Epidermal melanocyte (primary cell): ENCODE data around the gene HHAT.
A peak's percentile ranks its signal among the peaks of the same experiment; 100 is the strongest.

Experiments used
- DNase-seq: peaks from one replicate; pipeline ENCODE4 v3.0.0; 2011; ENCODE audit warnings: low spot score; ENCODE audit not compliant: insufficient read length

HHAT gene

DNA sequence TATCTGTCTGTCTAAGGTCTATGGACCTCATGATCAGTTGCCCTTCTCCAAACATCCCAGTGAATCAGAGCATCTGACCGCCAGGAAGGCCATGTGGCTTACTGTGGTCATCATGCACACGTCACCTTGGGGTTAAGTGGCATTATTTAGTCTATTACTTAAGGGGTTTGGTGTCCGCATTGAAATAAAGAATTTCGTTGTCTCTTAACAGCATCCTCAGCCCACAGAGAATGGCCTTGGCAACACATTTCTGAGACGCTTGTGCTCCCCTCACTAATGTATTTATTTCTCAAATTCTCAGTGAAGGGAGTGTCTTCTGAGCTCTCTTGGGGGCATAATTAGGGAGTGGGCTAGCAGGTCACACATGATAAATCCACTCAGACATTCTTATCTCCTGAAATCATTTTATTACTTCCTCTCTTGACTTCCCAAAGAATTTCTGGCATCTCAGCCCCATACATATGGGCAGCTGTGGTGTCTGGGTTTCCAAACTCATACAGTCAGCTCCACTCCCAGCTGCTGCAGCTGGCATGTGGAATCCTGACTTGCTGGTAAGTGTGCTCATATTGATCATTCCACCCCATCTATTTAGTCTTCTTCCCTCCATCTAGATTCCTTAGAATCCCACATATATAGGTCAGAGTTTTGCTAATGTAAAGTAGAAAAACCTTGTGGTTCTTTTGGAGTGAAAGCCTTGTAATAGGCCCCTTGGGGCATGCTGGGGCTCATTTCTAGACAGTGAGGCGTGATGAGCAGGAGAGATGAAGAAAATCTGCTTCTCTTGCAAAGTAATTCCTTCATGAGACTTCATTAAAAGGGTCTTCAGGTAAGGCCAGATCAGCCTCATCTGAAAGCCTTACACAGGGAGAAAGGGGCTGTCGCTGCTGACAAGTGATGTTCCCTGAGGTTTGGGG lies 110.5 kb downstream of the HHAT start:
- peak; percentile 26 for DNase-seq

DNA sequence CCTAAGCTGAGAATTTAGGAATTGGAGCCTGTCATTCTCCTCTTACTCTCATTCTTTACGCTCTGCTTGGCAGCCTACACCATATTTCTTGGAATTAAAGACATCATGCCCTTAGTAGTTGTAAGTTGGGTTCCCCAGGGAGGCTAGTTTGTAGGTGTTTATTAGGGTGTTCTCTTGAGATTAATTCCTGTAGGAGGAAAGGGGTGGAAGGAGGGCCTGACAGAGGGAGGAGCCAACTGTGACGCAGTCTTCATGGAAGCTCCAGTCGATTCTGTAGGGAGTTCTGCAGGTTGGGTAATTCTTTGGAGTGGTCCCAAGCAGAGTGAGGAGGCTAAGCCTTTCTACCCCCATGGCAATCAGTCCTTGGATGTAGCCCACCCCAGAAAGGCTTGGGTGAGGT lies 111.4 kb downstream of the HHAT start:
- DNase-seq, result no peak

DNA sequence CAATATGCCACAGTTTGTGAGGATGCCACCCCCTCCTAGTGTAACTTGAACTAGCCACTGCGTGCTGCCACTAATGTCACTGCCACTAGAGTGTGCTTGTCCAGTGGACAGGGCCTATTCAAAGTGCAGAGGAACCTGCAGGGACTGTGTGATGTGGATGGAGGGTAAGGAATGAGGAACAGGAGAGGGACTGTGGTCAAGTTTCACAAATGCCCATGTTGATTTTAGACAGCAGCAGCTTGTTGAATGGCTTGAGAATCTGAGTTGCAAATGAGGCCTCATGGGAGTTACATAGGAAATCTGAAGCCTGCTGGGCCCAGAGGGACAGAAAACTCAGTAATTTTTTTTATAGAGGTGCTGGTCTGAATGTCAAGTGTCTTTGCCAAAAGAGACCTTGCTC lies 112.3 kb downstream of the HHAT start:
- no peak for DNase-seq

DNA sequence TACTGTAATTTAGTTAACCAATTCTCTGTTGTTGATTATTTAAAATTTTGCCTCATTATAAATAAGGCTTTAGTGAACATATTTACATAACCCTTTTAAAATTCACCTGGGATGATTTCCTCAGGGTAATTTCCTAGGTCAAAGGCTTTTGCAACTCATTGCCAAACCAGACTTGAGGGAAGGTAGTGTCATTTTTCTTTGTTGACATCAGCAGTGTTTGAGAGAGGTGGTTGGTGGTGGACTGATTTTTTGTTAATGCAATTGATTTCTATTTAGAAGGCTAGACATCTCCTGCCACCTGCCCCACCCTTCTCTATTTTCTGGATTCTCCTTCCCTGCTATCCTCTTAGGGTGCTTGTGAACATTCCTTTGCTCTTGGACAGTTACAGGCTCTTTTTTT lies 116.8 kb downstream of the HHAT start:
- DNase-seq, result no peak

DNA sequence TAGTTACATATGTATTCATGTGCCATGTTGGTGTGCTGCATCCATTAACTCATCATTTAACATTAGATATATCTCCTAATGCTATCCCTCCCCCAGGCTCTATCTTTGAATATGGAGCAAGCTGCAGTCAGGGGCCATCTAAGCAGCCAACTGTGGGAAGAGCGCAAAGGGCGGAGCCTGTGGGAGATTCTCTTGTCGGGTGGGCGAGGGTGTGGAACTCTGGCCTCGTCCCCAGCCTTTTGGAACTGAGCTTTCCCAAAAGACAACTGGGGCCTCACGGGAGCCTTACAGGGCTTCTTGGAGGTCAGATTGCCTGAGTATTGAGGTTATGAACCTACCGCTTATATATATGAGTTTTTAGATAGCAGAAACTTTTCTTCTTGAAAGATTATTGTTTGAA lies 117.2 kb downstream of the HHAT start:
- DNase-seq, result no peak

DNA sequence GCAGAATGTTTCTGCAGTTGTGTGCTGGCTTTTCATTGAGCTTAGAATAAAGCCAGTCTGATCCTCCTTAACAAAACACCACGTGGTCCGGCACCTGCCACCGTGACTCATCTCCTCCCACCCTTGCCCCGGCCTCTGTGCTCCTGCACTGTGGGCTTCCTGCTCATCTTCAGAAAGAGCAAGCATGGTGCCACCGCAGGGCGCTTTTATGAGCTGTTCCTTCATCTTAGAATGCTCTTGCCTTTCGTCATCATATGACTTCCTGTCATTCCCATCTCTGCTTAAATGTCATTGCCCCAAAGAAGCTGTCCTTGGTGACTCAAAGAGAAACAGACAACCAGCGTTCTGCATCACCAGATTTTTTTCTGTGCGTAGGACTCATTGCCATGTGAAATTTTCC lies 117.8 kb downstream of the HHAT start:
- no peak for DNase-seq

DNA sequence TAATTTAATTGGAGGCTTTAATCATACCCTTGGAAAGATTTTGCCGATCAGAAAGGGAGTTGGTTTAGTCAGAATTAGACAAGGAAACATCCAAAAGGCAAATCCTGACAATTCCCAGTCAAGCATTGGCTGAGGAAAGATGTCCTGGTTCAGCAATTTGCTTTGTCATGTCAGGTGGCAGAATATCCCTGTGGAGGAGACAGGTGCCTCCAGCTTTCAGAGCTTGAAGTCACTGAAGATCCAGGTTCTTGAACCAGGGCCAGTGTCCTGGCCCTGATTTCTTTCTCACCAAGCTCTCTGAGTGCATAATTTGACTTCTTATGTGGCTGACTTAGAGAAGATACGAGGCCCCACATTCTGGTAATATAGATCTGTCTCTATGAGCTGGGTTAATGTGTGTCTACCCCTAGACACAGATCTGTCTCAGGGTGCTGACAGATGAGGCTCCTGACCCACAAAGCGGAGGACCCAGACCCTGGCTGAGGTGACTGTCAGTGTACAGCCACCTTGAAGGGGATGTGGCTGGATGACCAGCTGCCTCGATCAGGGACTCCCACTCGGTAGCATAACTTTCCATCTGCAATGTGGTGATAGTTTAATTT lies 118.9 kb downstream of the HHAT start:
- no peak for DNase-seq

DNA sequence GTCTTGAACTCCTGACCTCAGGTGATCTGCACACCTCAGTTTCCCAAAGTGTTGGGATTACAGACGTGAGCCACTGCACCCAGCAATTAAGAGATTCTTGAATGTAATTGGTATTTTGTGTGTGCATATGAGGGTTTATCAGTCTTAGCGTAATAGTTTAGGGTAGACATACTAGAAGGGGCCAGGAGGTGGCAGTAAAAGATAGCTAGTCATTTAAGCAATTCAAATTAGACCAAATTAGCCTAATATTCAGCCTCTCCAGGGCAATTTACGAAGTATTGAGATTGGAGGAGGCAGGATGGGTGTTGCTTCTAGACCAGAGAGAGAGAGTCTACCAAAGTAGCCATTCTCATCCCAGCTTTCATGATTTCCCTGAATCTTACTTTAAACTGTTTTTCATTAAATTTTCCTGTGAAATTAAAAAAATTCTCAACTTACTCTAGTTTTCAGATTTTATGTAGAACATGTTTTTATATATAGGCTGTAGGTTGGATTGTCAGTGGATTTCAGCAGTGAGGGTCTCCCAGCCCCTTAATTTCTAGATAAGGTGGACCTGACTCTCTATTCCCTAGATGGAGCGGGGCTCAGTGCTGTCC lies 119.7 kb downstream of the HHAT start:
- peak; percentile 49 for DNase-seq

DNA sequence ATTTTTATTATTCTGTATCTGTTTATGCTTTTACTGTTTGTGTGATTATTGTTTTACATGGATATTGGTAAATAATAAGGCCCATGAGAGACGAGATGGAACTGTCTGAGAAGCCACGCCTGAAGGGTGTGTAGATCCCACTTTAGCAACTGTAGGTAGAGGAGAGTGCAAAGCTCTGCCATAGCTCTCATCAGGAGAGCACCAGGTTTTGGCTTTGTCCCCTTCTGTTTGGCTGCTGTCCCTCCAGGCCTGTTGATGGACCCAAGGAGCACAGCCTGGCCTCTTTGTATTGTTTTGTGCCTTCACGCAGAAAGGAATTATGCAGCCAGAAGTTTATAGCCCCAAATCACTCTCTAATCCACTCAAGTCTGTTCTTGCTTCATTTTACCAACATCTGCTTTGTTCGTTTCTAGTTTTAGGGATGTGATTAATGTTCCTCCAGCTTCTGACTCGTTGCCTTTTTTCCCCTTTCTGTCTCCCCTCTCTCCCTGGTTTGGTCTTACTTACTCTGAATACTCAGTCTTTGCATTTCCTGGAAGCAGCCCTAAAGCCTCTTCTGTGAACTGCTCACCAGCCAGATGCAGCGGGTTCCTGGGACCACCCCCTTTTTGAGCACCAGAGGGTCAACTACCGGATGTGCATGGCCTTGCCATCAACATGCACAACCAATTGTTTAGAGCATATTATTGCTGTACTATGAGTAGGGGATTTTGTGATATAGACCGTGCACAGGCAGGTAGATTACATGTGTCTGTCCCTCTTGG lies 127.3 kb downstream of the HHAT start:
- DNase-seq, result no peak

DNA sequence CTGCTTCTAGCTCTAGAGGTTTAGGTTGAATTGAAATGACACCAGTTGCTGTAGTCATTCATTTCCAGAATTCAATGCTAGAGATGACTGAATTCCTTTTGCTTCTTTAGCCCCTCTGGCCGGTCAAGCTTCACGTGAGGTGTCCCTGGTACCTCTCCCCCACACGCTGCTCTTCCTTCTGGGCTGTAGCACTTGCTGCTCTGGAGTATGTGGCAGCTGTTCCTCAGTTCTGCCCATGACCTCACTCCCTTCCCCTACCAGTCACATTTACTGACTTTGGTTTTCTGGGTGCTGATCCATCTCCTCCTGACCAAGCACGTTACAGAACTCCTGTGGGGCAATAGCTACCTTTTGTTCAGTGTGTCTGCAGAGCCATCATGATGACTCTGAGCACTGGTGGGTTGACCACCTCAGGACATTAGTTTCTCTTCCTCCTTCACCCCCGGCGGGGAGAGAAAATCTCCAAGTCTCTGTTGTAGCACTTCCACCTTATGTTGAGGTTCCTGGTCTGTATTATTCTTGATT lies 128.1 kb downstream of the HHAT start:
- no peak for DNase-seq

DNA sequence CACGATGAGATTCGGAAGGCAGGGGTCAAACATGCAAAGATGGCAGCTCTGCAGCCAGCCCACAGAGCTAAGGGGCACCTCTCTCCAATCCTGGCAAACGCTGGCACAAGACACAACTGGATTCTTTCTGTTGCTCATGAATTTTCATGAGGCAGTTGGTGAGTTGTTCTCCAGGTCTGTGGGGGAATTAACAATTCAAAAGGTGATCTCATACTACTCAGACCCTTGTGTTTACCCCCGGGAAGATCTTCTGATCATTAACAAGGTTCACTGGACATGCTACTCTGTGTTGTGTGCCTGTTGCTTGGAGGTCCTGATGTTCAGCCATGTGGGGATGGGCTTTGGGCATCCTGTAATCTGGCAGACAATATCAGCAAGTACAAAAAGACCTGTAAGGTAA lies 128.9 kb downstream of the HHAT start:
- DNase-seq, result no peak

DNA sequence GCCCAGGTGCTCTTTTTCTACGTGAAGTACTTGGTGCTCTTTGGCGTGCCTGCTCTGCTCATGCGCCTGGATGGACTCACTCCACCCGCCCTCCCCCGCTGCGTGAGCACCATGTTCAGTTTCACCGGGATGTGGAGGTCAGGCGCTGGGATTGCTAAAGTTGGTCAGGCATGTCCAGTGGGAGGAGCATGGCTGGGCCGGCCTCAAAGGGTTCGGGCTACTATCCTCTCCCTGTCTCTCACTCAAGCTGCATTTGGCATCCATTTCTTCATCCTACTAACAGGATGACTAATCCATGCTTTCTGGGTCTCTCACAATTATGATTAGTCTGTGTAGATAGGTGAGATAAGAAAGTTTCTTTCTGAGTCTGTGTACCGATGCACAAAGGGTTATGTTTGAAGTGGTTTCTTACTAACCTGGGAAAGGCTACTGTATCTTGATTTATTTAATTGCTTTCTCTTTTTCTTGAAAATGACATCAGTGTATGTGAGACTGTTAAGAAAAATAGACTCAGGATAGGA lies 135.9 kb downstream of the HHAT start:
- no peak for DNase-seq

DNA sequence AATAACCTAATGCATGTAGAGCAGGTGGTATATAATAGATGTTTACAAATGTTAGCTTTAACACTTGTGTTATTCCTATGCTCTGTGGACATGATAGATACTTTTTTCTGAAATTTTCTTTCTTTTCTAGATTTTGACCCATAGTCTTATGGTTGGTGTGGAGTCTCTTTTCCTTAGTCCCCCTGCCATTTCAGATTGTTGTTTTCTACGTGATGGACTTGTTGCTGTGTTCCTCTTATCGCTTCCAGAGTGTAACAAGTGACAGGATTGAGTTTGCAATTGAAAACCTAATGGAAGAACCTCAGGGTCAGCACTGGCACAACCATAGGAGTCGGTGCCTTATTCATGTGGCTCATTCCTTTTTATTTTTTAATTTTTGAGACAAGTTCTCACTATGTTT lies 136.4 kb downstream of the HHAT start:
- no peak for DNase-seq

DNA sequence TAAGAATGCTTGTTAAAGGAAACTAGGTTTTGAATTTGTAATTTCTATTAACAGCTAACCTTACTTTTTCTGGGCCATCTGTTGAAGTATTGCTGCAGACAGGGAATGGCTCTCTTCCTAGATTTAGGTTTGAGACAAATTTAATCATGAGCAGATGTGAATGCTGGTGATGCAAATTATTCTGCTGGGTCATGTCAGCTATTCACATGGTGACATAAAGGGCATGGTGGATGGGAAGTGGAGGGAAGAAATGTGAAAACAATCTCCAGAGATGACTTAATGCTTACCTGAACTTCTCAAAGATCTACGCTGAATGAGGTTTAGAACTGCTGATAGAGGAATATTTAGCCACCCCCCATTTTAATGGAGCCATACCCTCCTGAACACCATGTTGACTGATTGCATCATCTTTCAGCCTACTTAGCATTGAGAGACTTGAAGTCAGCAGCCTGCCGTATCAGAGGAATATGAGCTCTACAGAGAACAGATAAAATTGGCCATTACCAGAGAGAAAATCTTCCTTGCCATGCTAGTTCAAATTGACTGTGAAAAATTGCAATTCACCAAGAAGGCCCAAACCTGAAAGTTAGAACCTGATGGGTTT lies 138.8 kb downstream of the HHAT start:
- DNase-seq, result no peak

DNA sequence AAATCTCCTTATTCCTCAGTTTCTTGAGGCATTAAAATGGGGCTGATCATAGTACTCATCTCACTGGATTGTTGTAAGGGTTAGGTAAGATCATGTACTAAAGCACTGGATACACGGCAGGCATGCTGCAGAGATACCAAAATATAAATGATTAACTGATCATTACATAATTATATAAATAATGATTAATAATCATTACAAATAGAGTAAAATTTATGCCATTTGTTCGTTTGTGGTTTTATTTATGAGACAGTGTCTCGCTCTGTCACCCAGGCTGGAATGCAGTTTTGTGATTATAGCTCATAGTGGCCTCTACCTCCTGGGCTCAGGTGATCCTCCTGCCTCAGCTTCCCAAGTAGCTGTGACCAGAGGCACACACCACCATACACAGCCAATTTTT lies 140.7 kb downstream of the HHAT start:
- no peak for DNase-seq

DNA sequence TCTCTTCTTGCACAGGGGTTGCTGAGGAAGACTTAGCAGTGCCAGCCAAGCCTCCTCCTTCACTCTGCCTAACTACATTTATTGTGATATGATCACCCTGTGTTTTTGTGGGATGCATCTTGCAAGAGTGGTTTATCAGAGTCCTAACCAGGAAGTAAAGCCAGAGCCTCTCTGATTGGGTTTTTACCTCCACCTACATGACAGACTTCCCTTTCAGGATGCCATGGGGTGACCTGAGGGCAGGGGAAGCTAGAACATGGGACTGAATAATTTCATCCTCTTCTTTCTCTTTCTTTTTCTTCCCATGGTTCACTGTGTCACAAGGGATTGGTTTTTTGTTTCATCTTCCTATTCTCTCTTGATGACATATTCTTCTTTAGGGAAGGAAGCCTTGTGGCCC lies 146.6 kb downstream of the HHAT start:
- no peak for DNase-seq

DNA sequence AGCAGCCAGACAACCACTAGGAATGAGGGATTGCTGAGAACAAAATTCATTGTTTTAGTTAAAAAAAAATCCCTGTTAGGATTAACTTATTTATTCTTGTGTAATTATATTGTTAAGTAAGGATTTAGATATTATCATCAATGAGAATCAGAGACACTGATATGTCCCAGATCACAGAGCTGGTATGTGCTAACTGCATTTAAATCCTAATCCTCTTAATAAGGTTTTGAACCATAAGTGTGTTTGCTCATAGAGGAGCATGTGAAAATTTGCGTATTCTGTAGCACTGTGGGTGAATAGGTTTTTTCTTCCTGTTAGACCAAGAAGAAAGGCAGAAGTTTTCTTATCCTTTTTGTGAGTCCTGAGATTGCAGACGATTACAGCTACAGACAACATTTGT lies 147.1 kb downstream of the HHAT start:
- no peak for DNase-seq

DNA sequence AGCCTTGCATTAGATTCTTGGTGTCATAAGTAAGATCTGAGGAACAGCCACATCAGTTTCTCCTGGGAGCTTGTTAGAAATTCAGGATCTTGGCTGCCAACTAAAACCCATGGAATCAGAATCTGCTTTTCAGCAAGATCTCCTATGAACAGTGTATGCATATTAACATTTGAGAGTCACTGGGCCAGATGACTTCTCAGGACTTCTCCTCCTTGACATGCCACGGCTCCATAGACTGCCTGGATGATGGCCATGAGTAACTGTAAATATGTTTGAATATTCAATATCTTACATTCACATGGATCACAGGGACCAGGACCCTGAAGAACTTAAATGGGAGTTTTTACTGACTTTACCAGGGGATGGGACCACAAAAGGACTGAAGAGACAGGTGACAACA lies 148.0 kb downstream of the HHAT start:
- no peak for DNase-seq

DNA sequence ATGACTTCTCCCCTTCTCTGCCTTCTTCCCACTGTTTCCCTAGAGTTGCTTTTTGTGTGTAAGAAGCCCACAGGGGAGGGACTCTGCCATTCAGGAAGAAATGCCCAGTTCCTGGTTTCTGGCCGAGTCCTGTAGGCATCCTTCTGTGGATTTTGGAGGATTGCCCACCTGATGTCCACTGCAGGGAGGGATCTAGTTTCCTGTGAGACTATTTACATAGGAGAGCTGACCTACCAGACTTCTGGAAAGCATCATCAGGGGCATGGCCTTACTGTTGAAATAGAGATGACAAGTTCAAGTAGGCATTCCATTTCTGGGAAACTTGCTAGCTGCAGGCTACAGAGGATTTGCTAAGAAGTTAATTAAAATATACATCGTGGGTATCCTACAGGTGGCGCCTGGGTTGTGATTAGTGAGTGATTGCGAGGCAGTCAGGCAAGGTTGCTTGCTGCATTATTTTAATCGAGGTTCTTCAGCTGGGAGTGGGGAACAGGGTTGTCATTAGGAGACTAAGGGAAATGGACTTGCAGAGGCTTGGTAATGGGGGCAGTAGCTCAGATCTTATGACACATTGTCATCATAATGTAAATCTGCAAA lies 148.7 kb downstream of the HHAT start:
- no peak for DNase-seq

DNA sequence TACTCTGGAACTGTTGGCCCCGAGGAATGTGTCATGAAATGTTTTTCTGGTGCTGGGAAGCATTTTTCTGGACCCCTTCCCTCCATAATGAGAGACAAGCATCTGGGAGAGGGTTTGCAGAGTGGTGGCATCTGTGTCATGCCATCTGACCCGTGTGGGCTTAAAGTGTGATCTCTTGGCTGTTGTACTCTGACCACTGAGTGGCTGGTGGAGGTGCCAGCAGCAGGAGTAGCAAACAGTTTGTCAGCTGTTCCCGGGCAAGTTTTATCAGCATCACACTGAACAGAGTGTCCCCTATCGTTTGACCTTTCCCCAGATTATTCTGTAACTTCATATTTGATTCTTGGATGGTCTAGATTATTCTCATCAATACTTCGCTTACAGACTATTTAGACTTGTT lies 150.1 kb downstream of the HHAT start:
- DNase-seq, result no peak

DNA sequence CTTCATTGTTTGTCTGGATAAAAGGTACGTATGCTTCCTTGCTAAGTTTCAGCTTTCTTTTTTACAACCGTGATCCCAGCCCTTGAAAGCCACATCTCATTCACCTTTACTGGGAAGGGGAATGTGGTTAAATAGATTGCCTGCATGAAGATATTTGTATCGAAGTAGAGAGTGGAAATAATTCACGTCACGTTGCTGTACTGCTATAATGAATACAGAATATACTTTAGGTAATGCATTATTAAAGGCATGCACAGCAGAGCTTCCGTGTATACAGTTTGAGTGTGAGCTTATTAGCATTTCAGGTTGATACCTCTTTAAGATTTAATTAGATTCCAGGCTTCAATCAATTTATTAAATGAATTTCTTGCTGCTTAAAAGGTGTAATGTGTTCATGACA lies 153.8 kb downstream of the HHAT start:
- no peak for DNase-seq
